ENCODE results near the gene SH3TC1.

Gene SH3TC1

GRCh38 chr4:8230033-8230432 lies 30.9 kb downstream of the SH3TC1 start:
- DNase-seq (ENCODE audit: low read depth) = no peak

GRCh38 chr4:8230891-8231290 lies 31.8 kb downstream of the SH3TC1 start:
- DNase-seq (ENCODE audit: low read depth) = no peak

GRCh38 chr4:8231551-8232049 lies 32.5 kb downstream of the SH3TC1 start:
- DNase-seq (ENCODE audit: low read depth) = no peak

DNA sequence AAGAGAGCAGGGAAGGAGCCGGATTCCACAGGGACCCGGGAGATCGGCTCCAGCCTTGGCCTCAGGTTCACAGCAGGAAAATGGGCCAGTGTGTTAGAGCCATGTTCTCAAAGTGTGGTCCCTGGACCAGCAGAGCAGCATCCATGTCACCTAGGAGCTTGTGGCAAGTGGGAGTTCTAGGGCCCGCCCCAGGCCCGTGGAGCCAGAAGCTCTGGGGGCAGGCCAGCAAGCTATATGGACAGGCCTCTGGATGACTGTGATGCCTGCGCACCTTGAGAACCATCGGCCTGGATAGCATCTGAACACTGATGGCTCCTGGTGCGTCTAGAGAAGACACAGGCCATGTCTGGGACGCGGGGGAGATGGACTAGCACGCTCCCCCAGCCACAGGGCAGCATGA lies 33.7 kb downstream of the SH3TC1 start:
- no peak for DNase-seq (ENCODE audit: low read depth)

- DNase-seq (ENCODE audit: low read depth) = no peak
Observed at GRCh38 chr4:8233672-8234484, 34.8 kb downstream of the SH3TC1 start.

- no peak for DNase-seq (ENCODE audit: low read depth)
Observed at GRCh38 chr4:8234715-8235114, 35.6 kb downstream of the SH3TC1 start.

DNA sequence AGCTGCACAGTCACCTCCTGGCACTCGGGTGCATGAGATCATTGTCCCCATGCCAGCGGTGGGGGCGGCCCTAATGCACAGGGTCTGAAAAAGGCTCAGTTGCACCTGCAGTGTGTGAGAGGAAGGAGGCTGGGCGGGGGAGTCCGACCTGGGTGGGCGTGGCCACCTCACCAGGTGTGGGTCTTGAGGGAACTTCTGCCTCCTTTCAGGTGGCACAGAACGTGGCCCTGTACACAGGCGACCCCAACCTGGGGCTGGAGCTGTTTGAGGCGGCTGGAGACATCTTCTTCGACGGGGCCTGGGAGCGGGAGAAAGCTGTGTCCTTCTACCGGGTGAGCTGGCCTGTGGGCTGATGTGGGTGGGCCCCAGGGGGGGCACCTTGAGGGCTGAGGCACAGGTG lies 36.1 kb downstream of the SH3TC1 start:
- DNase-seq (ENCODE audit: low read depth) = no peak

DNA sequence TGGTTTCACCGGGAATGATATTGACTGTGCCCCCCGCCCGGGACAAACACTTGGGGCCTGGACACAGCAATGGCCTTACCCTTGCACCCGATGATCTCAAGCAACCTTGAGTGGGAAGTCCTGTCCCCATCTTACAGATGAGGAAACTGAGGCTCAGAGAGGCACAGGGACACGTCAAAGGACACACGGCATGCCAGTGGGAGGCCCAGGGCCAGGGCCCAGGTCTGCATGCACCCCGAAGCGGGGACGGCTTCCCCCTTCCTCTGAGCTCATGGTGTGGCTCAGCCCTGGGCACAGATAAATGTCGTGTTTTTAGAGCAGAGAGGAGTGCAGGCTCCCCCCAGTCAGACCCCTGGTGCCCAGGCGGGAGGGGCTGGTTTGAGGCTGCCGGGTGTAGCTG lies 36.6 kb downstream of the SH3TC1 start:
- no peak for DNase-seq (ENCODE audit: low read depth)

- no peak for DNase-seq (ENCODE audit: low read depth)
Observed at GRCh38 chr4:8236106-8236919, 37.2 kb downstream of the SH3TC1 start.

GRCh38 chr4:8236920-8237195 lies 37.8 kb downstream of the SH3TC1 start:
- no peak for DNase-seq (ENCODE audit: low read depth)

DNA sequence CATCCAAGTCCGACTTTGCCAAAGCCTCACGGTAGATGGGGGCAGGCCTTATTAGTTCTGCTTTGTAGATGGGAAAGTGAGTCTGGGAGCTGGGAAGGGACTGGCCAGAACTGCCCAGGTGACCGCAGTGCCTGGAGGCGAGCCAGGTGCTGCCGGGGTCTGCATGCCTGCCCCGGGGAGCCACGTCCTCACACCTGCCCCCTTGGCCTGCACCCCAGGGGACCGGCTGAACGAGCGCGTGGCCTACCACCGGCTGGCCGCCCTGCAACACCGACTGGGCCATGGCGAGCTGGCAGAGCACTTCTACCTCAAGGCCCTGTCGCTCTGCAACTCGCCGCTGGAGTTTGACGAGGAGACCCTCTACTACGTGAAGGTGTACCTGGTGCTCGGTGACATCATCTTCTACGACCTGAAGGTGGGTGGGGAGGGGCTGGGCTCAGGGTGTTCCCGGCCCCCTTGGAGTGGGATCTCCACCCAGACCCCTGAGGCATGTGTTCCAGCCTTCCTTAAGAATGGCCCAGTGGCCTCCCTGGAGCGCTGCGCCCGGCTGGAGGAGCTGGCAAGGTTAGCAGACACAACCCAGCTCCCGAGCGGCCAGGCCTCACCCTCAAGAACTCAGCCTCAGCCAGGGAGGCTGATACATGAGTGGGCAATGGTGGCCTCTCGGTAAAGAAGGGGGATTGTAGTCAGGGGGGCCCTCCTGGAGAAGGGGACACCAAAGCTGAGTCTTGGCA lies 38.3 kb downstream of the SH3TC1 start:
- DNase-seq (ENCODE audit: low read depth) = no peak

DNA sequence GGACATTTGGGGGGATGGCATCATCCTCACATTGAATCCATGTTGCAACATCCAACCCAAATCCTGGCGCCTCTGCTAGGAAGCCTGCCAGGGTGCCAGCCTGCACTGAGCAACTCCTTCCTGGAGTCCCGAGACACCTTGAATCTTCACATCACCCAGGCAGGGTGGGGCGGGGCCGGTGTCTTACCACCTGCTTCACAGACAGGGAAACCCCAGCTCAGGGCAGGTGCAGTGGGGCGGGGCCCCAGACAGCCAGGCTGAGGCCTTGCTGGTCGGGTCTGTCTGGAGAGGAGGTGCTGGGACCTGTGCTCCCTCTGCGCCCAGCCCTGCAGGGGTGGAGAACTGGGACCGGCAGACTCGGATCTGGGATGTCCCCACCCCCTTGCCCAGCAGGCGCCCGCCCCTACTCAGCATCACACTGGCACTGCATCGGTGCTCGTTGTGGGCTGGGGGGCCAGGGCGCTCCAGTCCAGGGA lies 39.0 kb downstream of the SH3TC1 start:
- no peak for DNase-seq (ENCODE audit: low read depth)

GRCh38 chr4:8238515-8239053 lies 39.5 kb downstream of the SH3TC1 start:
- DNase-seq (ENCODE audit: low read depth) = no peak

DNA sequence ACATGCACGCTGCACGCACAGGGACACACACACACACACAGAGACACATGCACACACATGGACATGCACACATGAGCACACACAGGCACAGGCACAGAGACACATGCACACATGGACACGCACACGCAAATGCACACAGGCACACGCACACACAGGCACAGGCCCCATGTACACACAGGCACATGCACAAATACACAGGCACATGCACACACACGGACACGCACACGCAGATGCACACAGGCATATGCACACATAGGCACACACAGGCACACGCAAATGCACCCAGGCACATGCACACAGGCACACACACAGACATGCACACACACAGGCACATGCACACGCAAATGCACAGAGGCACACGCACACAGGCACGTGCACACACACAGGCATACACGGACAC lies 40.1 kb downstream of the SH3TC1 start:
- no peak for DNase-seq (ENCODE audit: low read depth)

DNA sequence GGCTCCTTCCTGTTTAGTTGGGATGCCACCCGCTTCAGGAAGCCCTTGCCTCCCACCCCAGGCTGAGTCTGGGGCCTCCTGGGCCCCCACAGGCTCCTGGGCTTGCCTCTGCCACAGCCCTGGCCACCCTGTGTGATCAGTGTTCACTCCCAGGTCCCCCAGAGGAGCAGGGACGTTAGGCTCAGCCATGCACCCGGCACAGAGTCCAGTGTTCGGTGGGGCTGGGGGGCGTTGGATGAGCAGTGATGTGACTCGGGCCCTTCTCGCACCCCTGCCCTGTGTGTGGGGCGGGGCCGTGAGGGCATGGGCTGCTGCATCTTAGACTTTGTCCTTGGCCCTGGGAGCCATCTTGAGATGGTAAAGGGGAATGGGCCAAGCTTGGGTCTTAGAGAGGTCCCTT lies 40.6 kb downstream of the SH3TC1 start:
- DNase-seq (ENCODE audit: low read depth) = no peak

- no peak for DNase-seq (ENCODE audit: low read depth)
Observed at GRCh38 chr4:8240211-8241041, 41.3 kb downstream of the SH3TC1 start.

DNA sequence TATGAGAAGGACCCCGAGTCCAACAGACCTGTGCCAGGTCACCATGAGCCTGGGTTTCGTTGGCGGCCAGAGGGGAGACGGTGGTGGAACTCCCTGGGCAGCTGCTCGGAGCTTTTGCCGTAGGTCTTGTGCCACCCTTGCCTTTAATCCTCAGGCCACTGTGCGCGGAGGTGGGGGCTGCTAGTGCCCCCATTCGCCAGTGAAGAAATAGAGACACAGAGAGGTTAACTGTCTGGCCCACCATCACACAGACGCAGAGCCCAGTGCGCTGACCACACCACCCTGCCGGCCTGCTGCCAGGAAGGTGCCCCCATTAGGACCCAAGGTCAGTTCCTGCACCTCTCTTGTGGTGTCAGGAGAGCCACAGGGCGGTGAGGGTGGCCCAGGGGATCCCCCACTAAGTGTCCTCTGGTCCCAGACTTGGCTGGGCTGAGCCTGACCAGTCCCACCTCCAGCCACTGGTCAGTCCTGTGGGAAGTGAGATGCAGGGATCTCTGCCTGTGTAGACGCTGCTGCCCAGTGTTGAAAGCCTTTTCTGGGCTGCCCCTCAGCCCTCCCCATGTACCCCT lies 42.2 kb downstream of the SH3TC1 start:
- DNase-seq (ENCODE audit: low read depth) = no peak

DNA sequence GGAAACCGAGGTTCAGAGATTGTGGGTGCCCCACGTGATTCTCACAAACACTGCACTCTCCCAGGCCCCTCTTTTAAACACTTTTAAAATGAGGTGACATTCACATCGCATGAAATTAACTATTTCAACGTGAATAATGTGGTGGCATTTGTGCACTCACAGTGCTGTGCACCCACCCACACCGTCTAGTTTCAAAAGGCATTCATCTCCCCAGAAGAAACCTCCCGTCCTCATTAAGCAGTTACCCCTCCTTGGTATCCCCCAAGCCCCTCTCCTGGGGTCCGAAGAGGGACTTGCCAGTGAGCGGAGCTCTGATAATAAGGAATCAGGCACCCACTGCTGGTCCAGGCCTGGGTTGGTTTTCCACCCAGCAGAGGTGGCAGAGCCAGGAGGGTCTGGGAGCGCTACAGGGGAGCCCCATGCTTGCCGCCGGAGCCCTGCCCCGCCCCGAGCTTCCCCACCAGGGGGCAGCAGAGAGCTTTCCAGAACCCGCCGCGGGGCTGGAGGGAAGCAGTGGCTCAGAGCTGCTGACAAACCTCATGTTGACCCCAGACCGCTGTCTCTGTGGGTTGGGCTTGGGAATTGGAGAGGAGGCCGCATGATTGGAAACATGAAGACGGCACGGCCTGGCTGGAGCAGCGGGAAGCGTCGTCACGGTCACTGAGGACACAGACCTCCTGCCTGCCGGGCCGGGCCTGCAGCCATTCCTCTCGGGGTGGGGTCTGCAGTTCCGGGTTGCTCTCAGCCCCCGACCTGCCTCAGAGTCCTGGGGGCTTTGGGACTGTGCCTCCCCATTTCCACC lies 43.0 kb downstream of the SH3TC1 start:
- peak; percentile 61 for DNase-seq (ENCODE audit: low read depth)

DNA sequence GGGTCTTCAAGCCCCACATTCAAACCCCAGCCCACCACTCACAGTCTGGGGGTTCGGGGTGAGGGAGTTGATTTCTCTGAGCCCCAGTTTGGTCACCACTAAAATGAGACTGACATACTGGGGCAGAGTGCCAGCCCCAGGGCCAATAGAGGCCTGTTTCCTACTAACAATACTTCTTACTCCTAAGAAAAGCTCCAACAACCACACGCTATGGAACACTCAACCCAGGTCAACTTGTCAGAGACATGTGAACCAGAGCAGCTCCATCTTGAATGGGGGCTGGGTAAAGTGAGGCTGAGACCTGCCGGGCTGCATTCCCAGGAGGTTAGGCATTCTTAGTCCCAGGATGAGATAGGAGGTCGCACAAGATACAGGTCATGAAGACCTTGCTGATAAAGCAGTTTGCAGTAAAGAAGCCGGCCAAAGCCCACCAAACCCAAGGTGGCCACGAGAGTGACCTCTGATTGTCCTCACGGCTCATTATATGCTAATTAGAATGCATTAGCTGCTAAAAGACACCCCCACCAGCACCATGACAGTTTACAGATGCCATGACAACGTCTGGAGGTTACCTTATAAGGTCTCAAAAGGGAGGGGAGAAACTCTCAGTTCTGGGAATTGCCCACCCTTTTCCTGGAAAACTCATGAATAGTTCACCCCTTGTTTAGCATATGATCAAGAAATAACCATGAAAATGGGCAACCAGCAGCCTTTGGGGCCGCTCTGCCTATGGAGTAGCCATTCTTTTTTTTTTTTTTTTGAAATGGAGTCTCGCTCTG lies 43.9 kb downstream of the SH3TC1 start:
- no peak for DNase-seq (ENCODE audit: low read depth)
